Breast epithelium (tissue), 3 donors: ENCODE results near the gene ST6GALNAC2.

Source experiments
- CTCF ChIP-seq, 3 donors: fragments of 450-650 bp; IDR thresholded peaks; one replicate each; pipeline ENCODE4 v1.5.1; 2016 to 2017; ENCODE audit warnings: antibody characterized with exemption in 3 of 3, mild to moderate bottlenecking in 3 of 3, moderate library complexity in 3 of 3
- POLR2A ChIP-seq: fragments of 450-650 bp; IDR thresholded peaks from one replicate; pipeline ENCODE4 v1.6.1; 2016; ENCODE audit warnings: antibody characterized with exemption, mild to moderate bottlenecking, moderate library complexity

DNA sequence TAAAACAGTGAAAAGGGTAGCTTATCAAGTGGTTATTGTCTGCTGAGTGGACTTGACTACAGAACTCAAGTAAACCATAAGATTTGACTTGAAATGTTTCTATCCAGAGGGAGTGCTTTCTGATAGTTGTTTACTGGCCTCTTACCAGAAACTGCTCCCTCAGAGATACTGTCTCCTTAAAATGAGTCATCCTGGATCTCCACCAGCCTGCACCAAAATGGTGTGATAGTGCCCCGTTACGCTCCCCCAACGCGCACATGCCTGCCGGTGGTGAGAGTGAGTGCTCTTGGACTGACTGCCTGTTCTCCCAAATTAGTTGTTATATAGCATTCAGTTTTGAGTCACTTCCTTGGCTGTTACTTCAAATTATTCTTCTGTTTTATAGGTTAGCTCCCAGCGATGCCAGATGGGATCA, 22.9 kb downstream of the ST6GALNAC2 start:
- TF ChIP-seq CTCF (IDR thresholded peaks at IDR 0.05) (no peak), POLR2A (no peak)
